ENCODE data around the gene GNPDA1. TPM values are rescaled to one million over a fixed set of nuclear protein-coding genes. Genes with fewer than 3 reads are reported as not detected.

GNPDA1 gene
- polyA plus RNA-seq, 1 experiment = 26.3 TPM

DNA sequence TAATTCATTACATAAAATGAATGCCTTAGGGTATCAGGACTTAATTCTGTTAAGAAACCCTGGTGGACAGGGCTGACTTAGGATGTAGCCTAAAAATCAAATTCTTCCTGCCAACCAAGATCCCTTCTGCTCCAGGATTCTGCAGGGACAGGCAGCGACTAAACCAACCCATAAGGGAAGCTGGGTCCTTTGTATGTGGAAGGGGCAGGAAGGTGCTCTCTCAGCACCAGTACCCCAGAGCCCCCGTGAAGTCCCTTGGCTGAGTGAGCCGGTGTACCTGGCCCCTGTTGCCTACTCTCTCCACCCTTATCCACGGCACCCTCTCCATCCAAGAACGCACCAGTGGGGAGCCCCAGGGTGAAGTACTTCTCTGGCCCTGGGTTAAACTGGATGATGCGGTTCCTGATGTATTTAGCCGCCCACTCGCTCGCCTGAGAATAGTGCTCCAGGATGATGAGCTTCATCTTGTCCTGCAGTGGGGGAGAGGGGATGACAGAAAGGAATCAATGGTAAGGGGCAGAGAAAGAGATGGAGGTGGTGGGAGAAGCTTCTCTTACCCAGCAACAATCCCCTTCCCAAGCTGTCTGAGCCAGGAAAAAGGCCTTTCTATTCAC is 1.1 kb downstream of the GNPDA1 start:
- ChIA-PET CTCF (interaction anchor here (0.7 to 7.4 kb wide), 20 partner anchors 9 to 537 kb away, joined by 3 to 84 read pairs (median 4); no protein-coding TSS in a partner anchor), POLR2A (interaction anchor here (0.5 to 2.2 kb wide), 4 partner anchors 13 to 256 kb away, joined by 3 to 8 read pairs (median 4); no protein-coding TSS in a partner anchor)
- Histone ChIP-seq H3K9me3 (ENCODE audit: control insufficient read depth, insufficient read depth, low read length) (no peaks in the 10 kb centered on the region), H3K27me3 (ENCODE audit: control insufficient read depth, insufficient read depth, low read length) (no peaks in the 10 kb centered on the region), H3K27ac (ENCODE audit: low read depth, low read length) (no peak overlapping the region), H3K4me3 (ENCODE audit: low read depth, low read length) (peak overlapping the region; percentile 93)
- no peak for DNase-seq (ENCODE audit: low read depth, low spot score)
- TF ChIP-seq, protein P1, sequence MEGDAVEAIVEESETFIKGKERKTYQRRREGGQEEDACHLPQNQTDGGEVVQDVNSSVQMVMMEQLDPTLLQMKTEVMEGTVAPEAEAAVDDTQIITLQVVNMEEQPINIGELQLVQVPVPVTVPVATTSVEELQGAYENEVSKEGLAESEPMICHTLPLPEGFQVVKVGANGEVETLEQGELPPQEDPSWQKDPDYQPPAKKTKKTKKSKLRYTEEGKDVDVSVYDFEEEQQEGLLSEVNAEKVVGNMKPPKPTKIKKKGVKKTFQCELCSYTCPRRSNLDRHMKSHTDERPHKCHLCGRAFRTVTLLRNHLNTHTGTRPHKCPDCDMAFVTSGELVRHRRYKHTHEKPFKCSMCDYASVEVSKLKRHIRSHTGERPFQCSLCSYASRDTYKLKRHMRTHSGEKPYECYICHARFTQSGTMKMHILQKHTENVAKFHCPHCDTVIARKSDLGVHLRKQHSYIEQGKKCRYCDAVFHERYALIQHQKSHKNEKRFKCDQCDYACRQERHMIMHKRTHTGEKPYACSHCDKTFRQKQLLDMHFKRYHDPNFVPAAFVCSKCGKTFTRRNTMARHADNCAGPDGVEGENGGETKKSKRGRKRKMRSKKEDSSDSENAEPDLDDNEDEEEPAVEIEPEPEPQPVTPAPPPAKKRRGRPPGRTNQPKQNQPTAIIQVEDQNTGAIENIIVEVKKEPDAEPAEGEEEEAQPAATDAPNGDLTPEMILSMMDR (IDR thresholded peaks at IDR 0.05; ENCODE audit: low read depth, low read length) = no peak

DNA sequence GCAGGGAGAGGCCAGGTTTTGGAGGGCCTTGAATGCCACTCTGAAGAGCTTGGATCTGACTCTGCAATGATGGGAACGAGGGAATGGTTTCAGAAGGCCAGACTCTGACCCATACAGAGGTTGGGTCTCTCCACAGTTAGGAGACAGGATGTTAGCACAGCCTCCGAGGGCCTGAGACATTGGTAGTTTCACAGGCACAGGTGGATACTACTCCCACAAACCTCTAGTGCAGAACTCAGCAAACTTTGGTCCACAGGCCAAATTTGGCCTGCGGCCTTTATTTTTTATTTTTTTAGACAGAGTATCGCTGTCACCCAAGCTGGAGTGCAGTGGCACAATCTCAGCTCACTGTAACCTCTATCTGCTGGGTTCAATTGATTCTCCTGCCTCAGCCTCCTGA is 2.9 kb downstream of the GNPDA1 start:
- Histone ChIP-seq H3K27me3 (ENCODE audit: control insufficient read depth, insufficient read depth, low read length) (no peaks in the 10 kb centered on the region), H3K4me3 (ENCODE audit: low read depth, low read length) (no peak overlapping the region), H3K9me3 (ENCODE audit: control insufficient read depth, insufficient read depth, low read length) (no peaks in the 10 kb centered on the region), H3K27ac (ENCODE audit: low read depth, low read length) (no peak overlapping the region)
- POLR2A ChIA-PET = no interaction called here
- no peak for DNase-seq (ENCODE audit: low read depth, low spot score)
- TF ChIP-seq, protein P1 (IDR thresholded peaks at IDR 0.05; ENCODE audit: low read depth, low read length) = no peak
- CTCF ChIA-PET = interaction anchor here (0.6 to 7.4 kb wide), 5 partner anchors 10 to 177 kb away, joined by 3 to 84 read pairs (median 7); no protein-coding TSS in a partner anchor

DNA sequence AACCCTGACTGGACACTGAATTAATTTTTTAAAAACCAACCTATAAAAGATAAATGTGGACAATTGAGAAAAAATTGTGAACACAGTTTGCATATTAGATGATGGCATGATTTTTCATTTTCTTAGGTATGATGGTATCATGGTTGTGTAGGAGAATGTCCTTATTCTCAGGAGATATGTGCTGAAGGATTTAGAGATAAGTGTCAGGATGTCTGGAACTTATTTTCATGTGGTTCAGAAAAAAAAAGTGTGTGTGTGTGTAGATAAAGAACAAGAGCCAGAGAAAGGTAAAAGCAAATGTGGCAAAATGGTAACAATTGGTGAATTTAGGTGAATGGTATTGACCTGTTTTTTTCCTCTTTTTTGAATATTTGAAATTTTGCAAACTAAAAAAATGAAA is 4.0 kb downstream of the GNPDA1 start:
- CTCF ChIA-PET = interaction anchor here (0.6 to 7.4 kb wide), 3 partner anchors 9 to 136 kb away, joined by 3 to 84 read pairs (median 3); no protein-coding TSS in a partner anchor
- TF ChIP-seq, protein P1 (IDR thresholded peaks at IDR 0.05; ENCODE audit: low read depth, low read length) = no peak

DNA sequence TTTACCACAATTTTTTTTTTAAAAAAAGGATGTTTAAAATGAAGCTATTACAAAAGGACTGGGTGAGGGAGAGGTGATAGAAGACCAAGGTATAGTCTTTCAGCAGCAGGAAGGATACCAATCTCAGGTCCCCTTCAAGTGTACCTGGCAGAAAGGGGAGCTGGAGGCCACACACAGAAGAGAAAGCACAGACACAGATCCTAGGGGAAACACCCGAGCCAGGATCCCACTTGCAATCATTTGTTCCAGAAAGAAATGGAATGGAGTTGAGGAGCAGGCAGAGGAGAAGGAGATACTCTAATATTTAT is 5.6 kb downstream of the GNPDA1 start:
- no peaks in the 10 kb centered on the region for H3K9me3 ChIP-seq (ENCODE audit: control insufficient read depth, insufficient read depth, low read length)
- H3K4me3 ChIP-seq (ENCODE audit: low read depth, low read length) = no peak overlapping the region
- CTCF ChIA-PET = interaction anchor here (7.4 kb wide), 1 partner anchor 137 kb away, joined by 84 read pairs; no protein-coding TSS in a partner anchor
- no peak for DNase-seq (ENCODE audit: low read depth, low spot score)
- H3K27me3 ChIP-seq (ENCODE audit: control insufficient read depth, insufficient read depth, low read length) = no peaks in the 10 kb centered on the region
- H3K27ac ChIP-seq (ENCODE audit: low read depth, low read length) = no peak overlapping the region
- POLR2A ChIA-PET = no interaction called here
- TF ChIP-seq, protein P1 (IDR thresholded peaks at IDR 0.05; ENCODE audit: low read depth, low read length) = no peak

More for the DNA sequence above, 4.0 kb downstream of the GNPDA1 start:
- H3K27me3 ChIP-seq (ENCODE audit: control insufficient read depth, insufficient read depth, low read length) = no peaks in the 10 kb centered on the region
- H3K27ac ChIP-seq (ENCODE audit: low read depth, low read length) = no peak overlapping the region
- no peaks in the 10 kb centered on the region for H3K9me3 ChIP-seq (ENCODE audit: control insufficient read depth, insufficient read depth, low read length)
- POLR2A ChIA-PET = no interaction called here
- no peak overlapping the region for H3K4me3 ChIP-seq (ENCODE audit: low read depth, low read length)
- no peak for DNase-seq (ENCODE audit: low read depth, low spot score)

Data from AG04450 (cell line).